Brain microvascular endothelial cell (primary cell): ENCODE measurements around the gene PAQR7.
A peak's percentile ranks its signal among the peaks of the same experiment; 100 is the strongest.

Source experiments
- DNase-seq: peaks from one replicate; pipeline ENCODE4 v3.0.0-alpha.2; 2020
- H3K27ac ChIP-seq: fragments of 250-450 bp; sonication (Bioruptor Pico); 2 replicates; pipeline ENCODE4 v1.5.1; 2020; ENCODE audit warnings: mild to moderate bottlenecking, moderate library complexity
- H3K27me3 ChIP-seq: fragments of 250-450 bp; sonication (Bioruptor Pico); replicated peaks from 2 replicates; pipeline ENCODE4 v1.5.1; 2020; ENCODE audit warnings: mild to moderate bottlenecking
- H3K36me3 ChIP-seq: fragments of 250-450 bp; sonication (Bioruptor Pico); replicated peaks from 2 replicates; pipeline ENCODE4 v1.5.1; 2020; ENCODE audit warnings: mild to moderate bottlenecking
- H3K4me3 ChIP-seq: 2 replicates; pipeline ENCODE4 v1.5.1; 2011; ENCODE audit warnings: low read depth, mild to moderate bottlenecking, control low read depth, low read length, moderate library complexity
- in situ Hi-C: cut with HindIII; loops from 2 replicates; pipeline ENCODE4 v1.10.0; 2017; ENCODE audit warnings: low sequenced_read_pairs, low pct_ligation_motif_present
- TF ChIP-seq, protein P1 (sequence below): IDR thresholded peaks from 2 replicates; pipeline ENCODE4 v1.5.1; 2011; ENCODE audit warnings: low read depth, mild to moderate bottlenecking, moderate library complexity, low read length, control low read depth, inconsistent platforms; ENCODE audit errors: missing control alignments

PAQR7 gene, protein sequence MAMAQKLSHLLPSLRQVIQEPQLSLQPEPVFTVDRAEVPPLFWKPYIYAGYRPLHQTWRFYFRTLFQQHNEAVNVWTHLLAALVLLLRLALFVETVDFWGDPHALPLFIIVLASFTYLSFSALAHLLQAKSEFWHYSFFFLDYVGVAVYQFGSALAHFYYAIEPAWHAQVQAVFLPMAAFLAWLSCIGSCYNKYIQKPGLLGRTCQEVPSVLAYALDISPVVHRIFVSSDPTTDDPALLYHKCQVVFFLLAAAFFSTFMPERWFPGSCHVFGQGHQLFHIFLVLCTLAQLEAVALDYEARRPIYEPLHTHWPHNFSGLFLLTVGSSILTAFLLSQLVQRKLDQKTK

DNA sequence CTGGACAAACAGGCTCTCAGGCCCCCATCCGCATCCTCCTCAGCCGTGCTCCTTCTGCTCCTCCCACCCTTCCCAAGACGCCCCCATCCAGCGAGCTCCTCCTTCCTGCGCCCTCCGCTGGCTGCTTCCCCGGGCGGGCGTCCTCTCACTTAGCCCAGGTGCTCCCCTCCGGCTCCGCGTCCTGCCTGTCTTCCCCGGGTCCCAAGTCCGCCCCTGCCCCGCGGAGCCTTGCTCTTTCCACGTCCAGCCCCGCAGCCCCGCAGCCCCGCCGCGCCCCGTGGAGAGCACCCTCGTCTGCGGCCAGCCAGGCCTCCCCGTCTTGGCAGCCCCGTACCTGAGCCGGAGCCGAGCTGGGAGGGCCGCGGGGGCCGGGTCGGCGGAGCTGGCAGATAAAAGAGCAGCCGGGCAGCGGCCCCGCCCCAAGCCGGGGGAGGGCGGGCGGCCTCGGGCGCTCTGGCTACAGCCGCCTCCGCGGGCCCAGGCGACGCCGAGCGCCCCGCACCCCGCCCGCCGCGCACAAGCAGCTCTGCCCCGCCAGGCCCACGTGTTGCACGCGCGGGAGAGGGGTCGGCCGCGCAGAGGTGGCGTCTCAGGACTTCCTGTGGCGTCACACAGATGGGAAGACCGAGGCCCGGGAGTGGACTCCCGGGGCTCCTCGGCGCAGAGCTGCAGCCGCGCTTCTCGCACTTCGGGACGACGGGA lies at the start of gene PAQR7:
Gene PAQR7 (minus strand): TSS at position 555 of the 702 bp plus-strand sequence. CDS start 11,869 bp downstream, outside the sequence.
- peak within 1 kb of the TSS; percentile 66 for H3K4me3 ChIP-seq

DNA sequence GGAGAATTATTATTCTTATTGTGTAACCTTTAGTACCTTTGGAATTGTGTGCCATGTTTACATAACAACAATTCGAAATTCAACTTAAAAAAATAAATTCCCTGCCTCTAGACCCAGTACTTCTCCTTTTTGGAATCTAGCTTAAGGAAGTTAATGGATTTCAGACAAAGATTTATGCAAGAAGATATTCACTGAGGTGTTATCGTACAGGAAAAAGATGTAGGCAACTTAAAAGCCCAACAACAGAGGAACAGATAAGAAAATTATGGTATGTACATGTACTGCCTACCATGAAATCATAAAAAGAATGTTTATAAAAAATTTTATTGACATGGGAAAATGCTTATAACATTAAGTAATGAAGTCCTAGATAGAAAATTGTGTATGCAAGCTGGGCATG lies 48.9 kb upstream of the PAQR7 start:
- DNase-seq, result no peak
- Histone ChIP-seq H3K27ac (no peak overlapping the region), H3K36me3 (no peaks in the 10 kb centered on the region), H3K27me3 (no peaks in the 10 kb centered on the region), H3K4me3 (no peak overlapping the region)
- TF ChIP-seq, protein P1, sequence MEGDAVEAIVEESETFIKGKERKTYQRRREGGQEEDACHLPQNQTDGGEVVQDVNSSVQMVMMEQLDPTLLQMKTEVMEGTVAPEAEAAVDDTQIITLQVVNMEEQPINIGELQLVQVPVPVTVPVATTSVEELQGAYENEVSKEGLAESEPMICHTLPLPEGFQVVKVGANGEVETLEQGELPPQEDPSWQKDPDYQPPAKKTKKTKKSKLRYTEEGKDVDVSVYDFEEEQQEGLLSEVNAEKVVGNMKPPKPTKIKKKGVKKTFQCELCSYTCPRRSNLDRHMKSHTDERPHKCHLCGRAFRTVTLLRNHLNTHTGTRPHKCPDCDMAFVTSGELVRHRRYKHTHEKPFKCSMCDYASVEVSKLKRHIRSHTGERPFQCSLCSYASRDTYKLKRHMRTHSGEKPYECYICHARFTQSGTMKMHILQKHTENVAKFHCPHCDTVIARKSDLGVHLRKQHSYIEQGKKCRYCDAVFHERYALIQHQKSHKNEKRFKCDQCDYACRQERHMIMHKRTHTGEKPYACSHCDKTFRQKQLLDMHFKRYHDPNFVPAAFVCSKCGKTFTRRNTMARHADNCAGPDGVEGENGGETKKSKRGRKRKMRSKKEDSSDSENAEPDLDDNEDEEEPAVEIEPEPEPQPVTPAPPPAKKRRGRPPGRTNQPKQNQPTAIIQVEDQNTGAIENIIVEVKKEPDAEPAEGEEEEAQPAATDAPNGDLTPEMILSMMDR, result no peak
- in situ Hi-C loops, result no loop called here

More for the DNA sequence above, at the start of gene PAQR7:
- in situ Hi-C loops, result no loop called here
- TF ChIP-seq, protein P1, result peak; percentile 36
- Histone ChIP-seq H3K27ac (peak within 1 kb of the TSS; percentile 39), H3K36me3 (peaks cover 2% of the 10 kb centered on the region), H3K27me3 (no peaks in the 10 kb centered on the region)
- peak; percentile 44 for DNase-seq

DNA sequence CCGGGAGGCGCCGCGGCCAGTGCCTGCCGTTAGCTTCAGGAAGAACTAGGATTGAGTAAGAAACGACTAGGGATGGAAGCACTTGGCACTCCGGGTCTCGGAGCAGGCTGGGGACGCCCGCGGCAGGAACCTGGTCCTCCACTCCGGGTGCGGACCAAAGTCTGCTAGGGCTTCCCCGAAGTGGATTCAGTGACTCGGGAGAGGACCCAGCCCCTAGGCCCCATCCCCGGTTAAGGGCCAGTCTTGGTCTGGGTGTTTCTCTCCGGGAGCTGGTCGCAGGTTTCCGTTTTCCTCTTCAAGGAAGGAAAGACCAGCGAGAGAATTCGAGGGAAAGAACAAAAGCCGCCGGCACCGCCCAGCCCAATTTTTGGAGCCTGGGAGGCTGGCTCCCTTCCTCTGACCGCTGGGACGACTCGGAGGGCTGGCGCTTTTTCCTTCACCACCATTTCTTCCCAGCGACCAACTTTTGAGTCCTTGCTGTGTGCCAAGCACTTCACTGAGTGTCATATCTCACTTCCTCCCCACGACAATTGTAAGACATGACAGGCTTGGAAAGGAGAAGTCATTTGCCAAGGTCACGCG lies 47.6 kb upstream of the PAQR7 start:
- Histone ChIP-seq H3K36me3 (no peaks in the 10 kb centered on the region), H3K27me3 (no peaks in the 10 kb centered on the region), H3K27ac (peak overlapping the region; percentile 22), H3K4me3 (peak overlapping the region; percentile 65)
- DNase-seq, result peak; percentile 5
- in situ Hi-C loops, result no loop called here
- TF ChIP-seq, protein P1, result no peak

DNA sequence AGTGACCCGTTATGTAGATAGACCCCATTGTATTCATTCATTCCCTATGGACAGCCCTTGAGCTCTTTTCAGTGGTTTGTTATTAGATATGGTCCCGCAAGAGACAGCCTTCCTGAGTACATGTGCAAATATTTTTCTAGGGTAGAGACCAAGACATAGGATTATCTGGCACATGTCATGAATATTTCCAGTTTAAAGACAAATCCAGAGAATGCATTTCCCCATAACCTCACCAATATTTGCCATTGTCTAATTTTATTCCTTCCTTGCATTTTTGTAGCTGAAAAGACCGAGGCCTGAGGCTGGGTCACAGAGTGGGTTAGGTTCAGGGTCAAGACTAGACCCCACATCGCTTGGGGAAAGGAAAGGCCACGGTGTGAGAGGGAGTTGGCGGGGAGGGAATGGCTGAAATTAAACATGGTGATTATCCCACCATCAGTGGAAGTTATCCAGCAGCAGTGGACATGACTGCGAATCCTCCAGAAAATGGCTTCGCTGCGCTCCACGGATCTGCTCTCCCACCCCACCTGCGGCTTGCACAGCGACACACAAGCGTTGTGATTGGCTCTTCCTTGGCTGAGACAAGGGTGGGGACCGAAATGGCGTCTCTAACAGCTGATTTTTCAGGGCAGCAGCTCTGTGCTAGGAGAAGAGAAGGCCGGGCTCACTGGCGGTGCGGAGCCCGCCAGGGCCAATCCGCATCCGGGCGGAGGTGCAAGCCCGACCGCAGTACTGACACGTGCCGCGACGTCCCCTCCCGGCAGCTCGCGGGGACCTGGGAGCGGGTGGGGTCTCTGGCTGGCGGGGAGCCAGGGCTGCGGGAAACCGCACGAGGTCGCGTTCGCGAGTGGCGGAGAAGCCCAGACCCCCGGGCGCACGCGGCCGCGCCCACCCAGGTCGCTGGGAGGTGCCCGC lies 46.8 kb upstream of the PAQR7 start:
- Histone ChIP-seq H3K27ac (peak overlapping the region; percentile 22), H3K36me3 (no peaks in the 10 kb centered on the region), H3K4me3 (peak overlapping the region; percentile 65), H3K27me3 (no peaks in the 10 kb centered on the region)
- no peak for DNase-seq
- TF ChIP-seq, protein P1, result peak; percentile 17
- in situ Hi-C loops, result no loop called here

DNA sequence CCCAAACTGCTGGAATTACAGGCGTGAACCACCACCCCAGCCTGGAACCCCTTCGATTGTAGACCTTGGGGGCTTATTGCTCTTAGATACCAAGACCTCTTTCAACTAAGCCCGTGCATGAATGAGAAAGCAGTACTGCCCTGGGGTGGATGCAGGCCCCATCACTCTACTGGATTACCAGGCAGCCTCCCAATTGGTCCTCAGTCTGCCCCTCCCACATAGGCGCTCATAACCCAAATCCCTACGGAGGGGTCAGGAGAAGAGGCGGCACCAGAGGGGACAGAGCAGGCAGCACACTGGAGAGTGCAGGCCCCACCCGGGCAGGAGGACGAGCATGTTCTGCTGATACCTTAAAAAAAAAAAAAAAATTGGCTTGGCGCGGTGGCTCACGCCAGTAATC lies 43.1 kb upstream of the PAQR7 start:
- in situ Hi-C loops, result no loop called here
- no peak overlapping the region for H3K27ac ChIP-seq
- TF ChIP-seq, protein P1, result no peak
- no peaks in the 10 kb centered on the region for H3K27me3 ChIP-seq
- no peak for DNase-seq
- no peaks in the 10 kb centered on the region for H3K36me3 ChIP-seq
- H3K4me3 ChIP-seq, result no peak overlapping the region
